SK-N-SH (cell line): ENCODE measurements around the gene CYREN. TPM values are rescaled to one million over a fixed set of nuclear protein-coding genes. Genes with fewer than 3 reads are reported as not detected.

Source experiments
- CTCF ChIA-PET: fragments of 300-600, 350-600 bp; formaldehyde crosslinking; extraction: SDS; loops from one replicate; lab custom pipeline; 2021; lab: Yijun Ruan, JAX
- POLR2A ChIA-PET: fragments of 350-600 bp; sonication (Branson Sonifier 250); formaldehyde crosslinking; extraction: SDS; loops from one replicate; lab custom pipeline; 2020; ENCODE audit warnings: antibody characterized with exemption, inconsistent platforms; lab: Yijun Ruan, JAX
- DNase-seq: peaks from one replicate; pipeline ENCODE4 v3.0.0; 2012
- H2AFZ ChIP-seq: fragments of 200-600 bp; sonication (generic); 2 replicates; pipeline ENCODE4 v1.8.1; 2016; ENCODE audit warnings: antibody characterized with exemption, mild to moderate bottlenecking, low read depth
- H3F3A ChIP-seq: fragments of 200-600 bp; sonication (generic); replicated peaks from 2 replicates; pipeline ENCODE3; 2016; ENCODE audit warnings: antibody characterized with exemption, mild to moderate bottlenecking; ENCODE audit not compliant: insufficient read depth
- H3K27ac ChIP-seq, 2 experiments: fragments of 200-500 bp in 1 of 2; fragments of 200-600 bp in 1 of 2; sonication (Bioruptor generic) in 1 of 2; sonication (generic), shearing (Covaris generic) in 1 of 2; 2 replicates each; pipeline versions ENCODE4 v1.5.1 to v1.6.1; 2014 to 2016; ENCODE audit warnings: low read depth in 2 of 2, inconsistent platforms in 1 of 2, low read length in 1 of 2, mild to moderate bottlenecking in 1 of 2, mixed read lengths in 1 of 2
- H3K27me3 ChIP-seq: fragments of 200-600 bp; sonication (generic), shearing (Covaris generic); 2 replicates; pipeline ENCODE4 v1.6.1; 2016; ENCODE audit warnings: mixed run types; ENCODE audit not compliant: insufficient read depth
- H3K36me3 ChIP-seq, 2 experiments: fragments of 200-500 bp in 1 of 2; fragments of 200-600 bp in 1 of 2; sonication (Bioruptor generic) in 1 of 2; sonication (generic) in 1 of 2; replicated peaks in 1 of 2; 2 replicates each; pipeline versions ENCODE3 to v1.5.1; 2014 to 2016; ENCODE audit warnings: low read length in 1 of 2, mild to moderate bottlenecking in 1 of 2; ENCODE audit not compliant: insufficient read depth in 2 of 2, control insufficient read depth in 1 of 2
- H3K4me1 ChIP-seq, 2 experiments: fragments of 200-500 bp in 1 of 2; fragments of 200-600 bp in 1 of 2; sonication (Bioruptor generic) in 1 of 2; sonication (generic), shearing (Covaris generic) in 1 of 2; 2 replicates each; pipeline versions ENCODE4 v1.5.1 to v1.6.1; 2014 to 2016; ENCODE audit warnings: low read depth in 1 of 2, low read length in 1 of 2, mixed run types in 1 of 2; ENCODE audit not compliant: insufficient read depth in 2 of 2, control insufficient read depth in 1 of 2
- H3K4me2 ChIP-seq: fragments of 200-600 bp; sonication (generic), shearing (Covaris generic); 2 replicates; pipeline ENCODE4 v1.6.1; 2017; ENCODE audit warnings: mixed run types
- H3K4me3 ChIP-seq, 2 experiments: fragments of 200-500 bp in 1 of 2; fragments of 200-600 bp in 1 of 2; sonication (Bioruptor generic) in 1 of 2; sonication (generic), shearing (Covaris generic) in 1 of 2; 2 replicates each; pipeline versions ENCODE4 v1.5.1 to v1.8.1; 2014 to 2016; ENCODE audit warnings: low read depth in 2 of 2, inconsistent platforms in 1 of 2, low read length in 1 of 2, mild to moderate bottlenecking in 1 of 2, mixed read lengths in 1 of 2, moderate library complexity in 1 of 2
- H3K79me2 ChIP-seq: fragments of 200-600 bp; sonication (generic); 2 replicates; pipeline ENCODE4 v1.8.1; 2017; ENCODE audit warnings: mild to moderate bottlenecking; ENCODE audit not compliant: insufficient read depth
- H3K9ac ChIP-seq: fragments of 200-600 bp; sonication (generic); 2 replicates; pipeline ENCODE4 v1.6.1; 2017; ENCODE audit warnings: mixed run types
- H3K9me2 ChIP-seq: fragments of 200-600 bp; sonication (generic); 2 replicates; pipeline ENCODE4 v1.6.1; 2017; ENCODE audit warnings: mixed run types
- H3K9me3 ChIP-seq: fragments of 200-600 bp; sonication (generic); 2 replicates; pipeline ENCODE4 v1.6.1; 2017; ENCODE audit warnings: mixed run types, mild to moderate bottlenecking, moderate library complexity
- H4K20me1 ChIP-seq: fragments of 200-600 bp; sonication (generic); 2 replicates; pipeline ENCODE4 v1.6.1; 2017; ENCODE audit warnings: mild to moderate bottlenecking, mixed run types; ENCODE audit not compliant: insufficient read depth
- CHD2 ChIP-seq: fragments of 150-350 bp; IDR thresholded peaks from 2 replicates; pipeline ENCODE4 v1.6.1; 2018; ENCODE audit warnings: low read length; ENCODE audit not compliant: partially characterized antibody
- CTCF ChIP-seq: fragments of 200-600 bp; sonication (generic); IDR thresholded peaks from 2 replicates; pipeline ENCODE4 v1.6.1; 2017; ENCODE audit warnings: antibody characterized with exemption, mild to moderate bottlenecking, moderate library complexity
- ELF1 ChIP-seq: IDR thresholded peaks from 2 replicates; pipeline ENCODE4 v1.4.0; 2012
- EZH2phosphoT487 ChIP-seq: fragments of 200-600 bp; sonication (generic); IDR thresholded peaks from 2 replicates; pipeline ENCODE4 v1.6.1; 2017; ENCODE audit warnings: low read depth, mixed run types, mild to moderate bottlenecking, antibody characterized with exemption, moderate library complexity, borderline replicate concordance
- GATA2 ChIP-seq: sonication (generic); formaldehyde crosslinking; IDR thresholded peaks from 2 replicates; pipeline ENCODE4 v1.5.0; 2020; ENCODE audit warnings: mild to moderate bottlenecking, missing genetic modification reagents
- IRF3 ChIP-seq: fragments of 150-350 bp; IDR thresholded peaks from 2 replicates; pipeline ENCODE4 v1.6.1; 2016; ENCODE audit warnings: mild to moderate bottlenecking, low read depth, low read length
- MXI1 ChIP-seq: IDR thresholded peaks from 2 replicates; pipeline ENCODE4 v1.6.1; 2012; ENCODE audit warnings: mild to moderate bottlenecking, low read depth, low read length, improper control_type of control experiment
- RAD21 ChIP-seq: IDR thresholded peaks from 2 replicates; pipeline ENCODE4 v1.6.1; 2012; ENCODE audit warnings: mild to moderate bottlenecking, low read length
- REST ChIP-seq: IDR thresholded peaks from 2 replicates; pipeline ENCODE4 v1.6.1; 2012; ENCODE audit warnings: mild to moderate bottlenecking, low read depth, low read length, moderate library complexity
- TCF12 ChIP-seq: IDR thresholded peaks from 2 replicates; pipeline ENCODE4 v1.4.0; 2012
- USF1 ChIP-seq: IDR thresholded peaks from 2 replicates; pipeline ENCODE4 v1.4.0; 2012; ENCODE audit warnings: low read depth, borderline replicate concordance
- YY1 ChIP-seq: IDR thresholded peaks from 2 replicates; pipeline ENCODE4 v1.4.0; 2012; ENCODE audit warnings: low read depth, mild to moderate bottlenecking
- WGBS: methylation state at CpG from one replicate; pipeline ENCODE4 v1.1.6; 2017; ENCODE audit warnings: low lambda C conversion rate; 5-methylcytosine and 5-hydroxymethylcytosine counted together
- polyA plus RNA-seq, 3 experiments: library from polyadenylated mRNA; depleted of rRNA; stranded (reverse); fragments of >200 nt; gene quantifications; 2 replicates each; pipeline ENCODE4 v1.2.3, GENCODE V29; 2012
- TF ChIP-seq, protein P1 (sequence below): IDR thresholded peaks from 2 replicates; pipeline ENCODE4 v1.4.0; 2012; ENCODE audit warnings: low read depth, borderline replicate concordance
- TF ChIP-seq, protein P2 (sequence below): IDR thresholded peaks from 2 replicates; pipeline ENCODE4 v1.4.0; 2012; ENCODE audit warnings: low read depth

CYREN gene
- polyA plus RNA-seq, 1 of the 3 experiments (the other 2 are of a cell fraction) = 53.4 TPM

GRCh38 chr7:135166338-135166990 lies 4.0 kb downstream of the CYREN start:
- H3K27me3 ChIP-seq = no peaks in the 10 kb centered on the region
- ChIA-PET CTCF (no interaction called here), POLR2A (interaction anchor here (0.8 kb wide), 1 partner anchor 180 kb away, joined by 3 read pairs; the partner anchor contains the start of gene AGBL3)
- H2AFZ ChIP-seq = no peak overlapping the region
- H3K4me3 ChIP-seq = no peak overlapping the region
- H3K9me3 ChIP-seq = no peaks in the 10 kb centered on the region
- peaks cover 13% of the 10 kb centered on the region for H3F3A ChIP-seq
- WGBS = 97% methylated on average over 18 of the region's 18 CpGs
- no peak for DNase-seq
- no peak overlapping the region for H3K27ac ChIP-seq
- TF ChIP-seq IRF3 = no peak
- no peak for TF ChIP-seq YY1
- peaks cover 30% of the 10 kb centered on the region for H3K79me2 ChIP-seq
- H3K36me3 ChIP-seq = peaks cover 44 to 48% of the 10 kb centered on the region in 2 experiments
- H3K4me1 ChIP-seq = peaks cover 3 to 24% of the 10 kb centered on the region in 2 experiments; a peak in 3 of 4 replicates
- H3K4me2 ChIP-seq = no peak overlapping the region
- no peaks in the 10 kb centered on the region for H3K9me2 ChIP-seq
- H4K20me1 ChIP-seq = no peaks in the 10 kb centered on the region
- H3K9ac ChIP-seq = no peak overlapping the region

DNA sequence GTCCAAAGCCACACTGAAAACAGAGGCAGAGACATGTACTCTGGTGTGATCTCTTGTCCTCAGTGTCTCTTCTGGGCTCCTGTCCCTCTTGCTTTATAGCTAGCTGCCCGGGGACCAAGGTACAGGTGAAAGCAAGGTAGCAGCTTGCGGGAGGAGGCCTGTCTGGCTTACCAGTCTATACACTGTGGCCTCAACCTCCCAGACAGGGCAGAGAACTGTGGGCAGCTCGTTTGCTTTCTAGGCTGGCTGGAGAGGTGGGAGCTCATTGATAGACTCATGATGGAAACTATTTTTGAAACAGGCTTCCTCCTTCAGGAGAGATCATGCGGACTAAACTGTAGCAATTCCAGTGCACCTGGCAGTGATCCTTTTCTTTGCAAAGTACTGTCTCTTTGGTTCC lies 4.6 kb downstream of the CYREN start:
- ChIA-PET CTCF (no interaction called here), POLR2A (interaction anchor here (0.8 kb wide), 1 partner anchor 180 kb away, joined by 3 read pairs; the partner anchor contains the start of gene AGBL3)
- Histone ChIP-seq H4K20me1 (no peaks in the 10 kb centered on the region), H3K27ac (no peak overlapping the region), H3K4me2 (no peak overlapping the region), H3K4me3 (no peak overlapping the region), H3K9ac (no peak overlapping the region), H3K36me3 (peaks cover 44 to 48% of the 10 kb centered on the region in 2 experiments), H2AFZ (no peak overlapping the region), H3K9me2 (no peaks in the 10 kb centered on the region), H3F3A (peaks cover 9% of the 10 kb centered on the region), H3K4me1 (peaks cover 3 to 26% of the 10 kb centered on the region in 2 experiments; a peak in 3 of 4 replicates), H3K9me3 (no peaks in the 10 kb centered on the region), H3K27me3 (no peaks in the 10 kb centered on the region), H3K79me2 (peaks cover 30% of the 10 kb centered on the region)
- WGBS = 72% methylated on average over 4 of the region's 4 CpGs
- DNase-seq = no peak
- TF ChIP-seq EZH2phosphoT487 (no peak), RAD21 (no peak), CTCF (no peak), GATA2 (CRISPR knock-in tag) (no peak), IRF3 (no peak), ELF1 (no peak), CHD2 (no peak), REST (no peak), MXI1 (no peak), USF1 (no peak), TCF12 (no peak)
- TF ChIP-seq, protein P1, sequence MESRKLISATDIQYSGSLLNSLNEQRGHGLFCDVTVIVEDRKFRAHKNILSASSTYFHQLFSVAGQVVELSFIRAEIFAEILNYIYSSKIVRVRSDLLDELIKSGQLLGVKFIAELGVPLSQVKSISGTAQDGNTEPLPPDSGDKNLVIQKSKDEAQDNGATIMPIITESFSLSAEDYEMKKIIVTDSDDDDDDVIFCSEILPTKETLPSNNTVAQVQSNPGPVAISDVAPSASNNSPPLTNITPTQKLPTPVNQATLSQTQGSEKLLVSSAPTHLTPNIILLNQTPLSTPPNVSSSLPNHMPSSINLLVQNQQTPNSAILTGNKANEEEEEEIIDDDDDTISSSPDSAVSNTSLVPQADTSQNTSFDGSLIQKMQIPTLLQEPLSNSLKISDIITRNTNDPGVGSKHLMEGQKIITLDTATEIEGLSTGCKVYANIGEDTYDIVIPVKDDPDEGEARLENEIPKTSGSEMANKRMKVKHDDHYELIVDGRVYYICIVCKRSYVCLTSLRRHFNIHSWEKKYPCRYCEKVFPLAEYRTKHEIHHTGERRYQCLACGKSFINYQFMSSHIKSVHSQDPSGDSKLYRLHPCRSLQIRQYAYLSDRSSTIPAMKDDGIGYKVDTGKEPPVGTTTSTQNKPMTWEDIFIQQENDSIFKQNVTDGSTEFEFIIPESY = no peak
- TF ChIP-seq, protein P2, sequence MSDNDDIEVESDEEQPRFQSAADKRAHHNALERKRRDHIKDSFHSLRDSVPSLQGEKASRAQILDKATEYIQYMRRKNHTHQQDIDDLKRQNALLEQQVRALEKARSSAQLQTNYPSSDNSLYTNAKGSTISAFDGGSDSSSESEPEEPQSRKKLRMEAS = no peak
